Esophagus muscularis mucosa (tissue), 4 donors: ENCODE data around the gene DUS1L. TPM values are rescaled to one million over a fixed set of nuclear protein-coding genes. Genes with fewer than 3 reads are reported as not detected.

ENCODE experiments used
- DNase-seq: peaks from one replicate; pipeline ENCODE4 v3.0.0-alpha.2; 2017; ENCODE audit errors: extremely low spot score
- H3K27ac ChIP-seq, 4 donors: fragments of 200-600 bp; sonication (generic); replicated peaks in 1 of 4; 1 replicate in 3 of 4; 2 replicates in 1 of 4; pipeline ENCODE4 v1.5.1; 2016 to 2019; ENCODE audit warnings: mild to moderate bottlenecking in 1 of 4
- H3K27me3 ChIP-seq, 4 donors: fragments of 200-600 bp; sonication (generic); one replicate each; pipeline versions ENCODE4 v1.5.1 to v1.6.0; 2016 to 2019
- H3K36me3 ChIP-seq, 4 donors: fragments of 200-600 bp; sonication (generic); one replicate each; pipeline ENCODE4 v1.5.1; 2016 to 2019
- H3K4me1 ChIP-seq, 4 donors: fragments of 200-600 bp; sonication (generic); one replicate each; pipeline ENCODE4 v1.5.1; 2016 to 2019
- H3K4me3 ChIP-seq, 4 donors: fragments of 200-600 bp; sonication (generic); 1 replicate in 2 of 4; 2 replicates in 2 of 4; pipeline ENCODE4 v1.5.1; 2016 to 2019; ENCODE audit warnings: mild to moderate bottlenecking in 4 of 4, moderate library complexity in 1 of 4
- H3K9me3 ChIP-seq, 4 donors: fragments of 200-600 bp; sonication (generic); 1 replicate in 3 of 4; 2 replicates in 1 of 4; pipeline ENCODE4 v1.5.1; 2016 to 2019
- CTCF ChIP-seq, 3 experiments: fragments of 200-600 bp in 2 of 3; fragments of 450-650 bp in 1 of 3; sonication (generic) in 2 of 3; IDR thresholded peaks; one replicate each; pipeline ENCODE4 v1.5.1; 2017 to 2019; ENCODE audit warnings: antibody characterized with exemption in 3 of 3, mild to moderate bottlenecking in 2 of 3, moderate library complexity in 1 of 3
- EP300 ChIP-seq: sonication (generic); formaldehyde crosslinking; IDR thresholded peaks from one replicate; pipeline ENCODE4 v1.6.1; 2017; ENCODE audit warnings: antibody characterized with exemption
- POLR2A ChIP-seq: fragments of 450-650 bp; IDR thresholded peaks from one replicate; pipeline ENCODE4 v1.6.1; 2017; ENCODE audit warnings: antibody characterized with exemption, moderate library complexity, mild to moderate bottlenecking, low read depth
- POLR2AphosphoS5 ChIP-seq, 2 donors: sonication (generic); formaldehyde crosslinking; IDR thresholded peaks; one replicate each; pipeline ENCODE4 v1.6.1; 2017; ENCODE audit warnings: antibody characterized with exemption in 2 of 2
- WGBS: methylation state at CpG from one replicate; pipeline ENCODE4 v1.1.5; 2018; 5-methylcytosine and 5-hydroxymethylcytosine counted together
- intact Hi-C: fragments of 100-400 bp; cut with DNase I; formaldehyde crosslinking; loops from one replicate; pipeline ENCODE4 v1.15.1; 2023
- total RNA-seq, 4 donors: library from RNA; depleted of rRNA; stranded (reverse); fragments of >200 nt; gene quantifications; one replicate each; pipeline versions ENCODE4 v1.1.0 to v1.2.1, GENCODE V29; 2016

DUS1L gene
- total RNA-seq, 4 donors from 2014 or later = 42.2 to 77.1 (median 52.6) TPM

GRCh38 chr17:82031303-82031884 lies 34.2 kb downstream of the DUS1L start, which contains the start of gene RAC3:
TSS of gene RAC3 (plus strand) at chr17:82031678. CDS start at chr17:82031762, 84 bp downstream.
- intact Hi-C loops = loop anchor here (2.0 to 5.0 kb wide), 2 partner anchors 66 to 123 kb away; partner anchors contain the start of gene FASN
- WGBS = 0% methylated on average over 9 of the region's 96 CpGs

GRCh38 chr17:82030470-82031302 lies 34.9 kb downstream of the DUS1L start:
- Histone ChIP-seq H3K27ac (peak overlapping the region; percentile 12 to 66 (median 40)), H3K9me3 (no peaks in the 10 kb centered on the region), H3K4me1 (peaks cover 19 to 31% (median 26%) of the 10 kb centered on the region in 4 donors), H3K36me3 (peaks cover 0 to 32% (median 18%) of the 10 kb centered on the region in 4 donors), H3K27me3 (peaks cover 0 to 18% (median 6%) of the 10 kb centered on the region in 4 donors), H3K4me3 (peak overlapping the region; percentile 53 to 60 (median 58))
- 0% methylated on average over 23 of the region's 94 CpGs for WGBS
- DNase-seq = peak; percentile 96
- no peak for TF ChIP-seq POLR2A
- peak in 1 of 2 donors; percentile 59 for TF ChIP-seq POLR2AphosphoS5 (IDR thresholded peaks at IDR 0.05)
- TF ChIP-seq CTCF (IDR thresholded peaks at IDR 0.05) = peak; percentile 91 to 97 (median 93)
- intact Hi-C loops = loop anchor here (2.0 to 5.0 kb wide), 2 partner anchors 67 to 124 kb away; partner anchors contain the start of gene FASN

More at GRCh38 chr17:82031303-82031884, 34.2 kb downstream of the DUS1L start, which contains the start of gene RAC3:
- no peak for DNase-seq
- Histone ChIP-seq H3K9me3 (no peaks in the 10 kb centered on the region), H3K4me1 (peaks cover 26 to 38% (median 33%) of the 10 kb centered on the region in 4 donors), H3K36me3 (peaks cover 0 to 35% (median 18%) of the 10 kb centered on the region in 4 donors), H3K4me3 (peak within 1 kb of the TSS; percentile 53 to 60 (median 58)), H3K27ac (peak within 1 kb of the TSS; percentile 12 to 66 (median 40)), H3K27me3 (peaks cover 0 to 18% (median 6%) of the 10 kb centered on the region in 4 donors)
- TF ChIP-seq EP300 (no peak), CTCF (IDR thresholded peaks at IDR 0.05) (no peak), POLR2A (no peak), POLR2AphosphoS5 (IDR thresholded peaks at IDR 0.05) (no peak)

- Histone ChIP-seq H3K4me1 (peaks cover 17 to 27% (median 24%) of the 10 kb centered on the region in 4 donors), H3K9me3 (no peaks in the 10 kb centered on the region), H3K4me3 (peak overlapping the region; percentile 53 to 60 (median 58)), H3K27me3 (peaks cover 0 to 18% (median 6%) of the 10 kb centered on the region in 4 donors), H3K27ac (no peak overlapping the region), H3K36me3 (peaks cover 0 to 30% (median 17%) of the 10 kb centered on the region in 4 donors)
- WGBS = 80% methylated on average over 9 of the region's 31 CpGs
- no peak for DNase-seq
- TF ChIP-seq POLR2A (no peak), POLR2AphosphoS5 (IDR thresholded peaks at IDR 0.05) (no peak), CTCF (IDR thresholded peaks at IDR 0.05) (no peak), EP300 (no peak)
- intact Hi-C loops = loop anchor here (2.0 to 5.0 kb wide), 2 partner anchors 67 to 125 kb away; partner anchors contain the start of gene FASN
These were observed 35.6 kb downstream of the DUS1L start for GRCh38 chr17:82029990-82030469.

- intact Hi-C loops = no loop called here
- Histone ChIP-seq H3K4me3 (no peak overlapping the region), H3K27ac (no peak overlapping the region), H3K9me3 (no peaks in the 10 kb centered on the region), H3K36me3 (peaks cover 0 to 30% (median 16%) of the 10 kb centered on the region in 4 donors), H3K27me3 (peaks cover 0 to 18% (median 6%) of the 10 kb centered on the region in 4 donors), H3K4me1 (peaks cover 17 to 33% (median 27%) of the 10 kb centered on the region in 4 donors)
- 85% methylated on average over 9 of the region's 16 CpGs for WGBS
- DNase-seq = no peak
- TF ChIP-seq CTCF (IDR thresholded peaks at IDR 0.05) (no peak), POLR2AphosphoS5 (IDR thresholded peaks at IDR 0.05) (no peak), POLR2A (no peak), EP300 (no peak)
These were observed 36.2 kb downstream of the DUS1L start for GRCh38 chr17:82029391-82029790.
